Mesodermal cell (in vitro differentiated cells): ENCODE measurements around the gene RAMP1. TPM values are rescaled to one million over a fixed set of nuclear protein-coding genes. Genes with fewer than 3 reads are reported as not detected.

Experiments used
- H3K27ac ChIP-seq: 2 replicates; pipeline ENCODE4 v1.7.0; 2013; ENCODE audit warnings: mild to moderate bottlenecking, low read depth, low read length, moderate library complexity; ENCODE audit not compliant: severe bottlenecking
- H3K36me3 ChIP-seq: 2 replicates; pipeline ENCODE4 v1.7.1; 2013; ENCODE audit warnings: mild to moderate bottlenecking, low read length, moderate library complexity; ENCODE audit not compliant: control insufficient read depth, insufficient read depth
- H3K4me1 ChIP-seq: one replicate; pipeline ENCODE4 v1.7.1; 2013; ENCODE audit warnings: mild to moderate bottlenecking, low read length; ENCODE audit not compliant: insufficient read depth, control insufficient read depth, poor library complexity, severe bottlenecking
- H3K4me3 ChIP-seq: 2 replicates; pipeline ENCODE4 v1.7.0; 2013; ENCODE audit warnings: low read length, control low read depth, mild to moderate bottlenecking; ENCODE audit not compliant: insufficient read depth, poor library complexity, severe bottlenecking; ENCODE audit errors: extremely low read depth
- H3K9me3 ChIP-seq: 2 replicates; pipeline ENCODE4 v1.7.1; 2013; ENCODE audit warnings: mild to moderate bottlenecking, low read length, moderate library complexity; ENCODE audit not compliant: control insufficient read depth
- WGBS, 2 experiments: methylation state at CpG; one replicate each; pipeline ENCODE4 v1.1.5; 2013; ENCODE audit warnings: missing lambda C conversion rate in 2 of 2; ENCODE audit not compliant: insufficient coverage in 2 of 2; 5-methylcytosine and 5-hydroxymethylcytosine counted together
- polyA plus RNA-seq, 2 experiments: library from polyadenylated mRNA; stranded (reverse); fragments of 50-300 nt; gene quantifications; one replicate each; pipeline ENCODE4 v1.2.3, GENCODE V29; 2013

RAMP1 gene
- polyA plus RNA-seq (2013, experiment 1 of 2): 6.6 TPM
- polyA plus RNA-seq (2013, experiment 2 of 2): 4.9 TPM

GRCh38 chr2:237859533-237860272, at the start of gene RAMP1:
Gene RAMP1 (plus strand): TSS chr2:237859623. CDS start chr2:237859676, 53 bp downstream.
- H3K27ac ChIP-seq: no peak within 1 kb of the TSS
- 3 to 5% methylated on average over 57 to 63 of the region's 79 CpGs for WGBS, 2 experiments
- H3K9me3 ChIP-seq: no peaks in the 10 kb centered on the region
- no peaks in the 10 kb centered on the region for H3K36me3 ChIP-seq
- peaks cover 28% of the 10 kb centered on the region for H3K4me1 ChIP-seq
- peak within 1 kb of the TSS; percentile 24 for H3K4me3 ChIP-seq

GRCh38 chr2:237815637-237816036, 43.8 kb upstream of the RAMP1 start:
- no peaks in the 10 kb centered on the region for H3K36me3 ChIP-seq
- H3K27ac ChIP-seq: no peak overlapping the region
- no CpG with 5 or more reads among the region's 1 CpG for WGBS, 2 experiments
- H3K4me1 ChIP-seq: no peaks in the 10 kb centered on the region
- no peak overlapping the region for H3K4me3 ChIP-seq
- no peaks in the 10 kb centered on the region for H3K9me3 ChIP-seq

- no peaks in the 10 kb centered on the region for H3K9me3 ChIP-seq
- H3K27ac ChIP-seq: no peak overlapping the region
- H3K36me3 ChIP-seq: no peaks in the 10 kb centered on the region
- no peaks in the 10 kb centered on the region for H3K4me1 ChIP-seq
- no CpG with 5 or more reads among the region's 1 CpG for WGBS, 2 experiments
- no peak overlapping the region for H3K4me3 ChIP-seq
These were observed 42.9 kb upstream of the RAMP1 start for GRCh38 chr2:237816531-237816930.

- no peaks in the 10 kb centered on the region for H3K9me3 ChIP-seq
These were observed 41.4 kb upstream of the RAMP1 start for GRCh38 chr2:237818066-237818473.

GRCh38 chr2:237819231-237819630, 40.2 kb upstream of the RAMP1 start:
- no CpG with 5 or more reads among the region's 2 CpGs for WGBS, 2 experiments
- Histone ChIP-seq H3K4me1 (no peaks in the 10 kb centered on the region), H3K9me3 (no peaks in the 10 kb centered on the region), H3K4me3 (no peak overlapping the region), H3K27ac (no peak overlapping the region), H3K36me3 (no peaks in the 10 kb centered on the region)

More at GRCh38 chr2:237818066-237818473, 41.4 kb upstream of the RAMP1 start:
- Histone ChIP-seq H3K27ac (no peak overlapping the region), H3K4me3 (no peak overlapping the region), H3K36me3 (no peaks in the 10 kb centered on the region), H3K4me1 (no peaks in the 10 kb centered on the region)
- 60 to 88% methylated on average over 1 of the region's 5 CpGs for WGBS, 2 experiments

GRCh38 chr2:237820421-237820820, 39.0 kb upstream of the RAMP1 start:
- WGBS, 2 experiments: 91 to 100% methylated on average over 1 of the region's 2 CpGs
- Histone ChIP-seq H3K9me3 (no peaks in the 10 kb centered on the region), H3K4me3 (no peak overlapping the region), H3K36me3 (no peaks in the 10 kb centered on the region), H3K4me1 (no peaks in the 10 kb centered on the region), H3K27ac (no peak overlapping the region)

GRCh38 chr2:237823544-237823943, 35.9 kb upstream of the RAMP1 start:
- Histone ChIP-seq H3K36me3 (no peaks in the 10 kb centered on the region), H3K27ac (no peak overlapping the region), H3K9me3 (no peaks in the 10 kb centered on the region), H3K4me3 (no peak overlapping the region), H3K4me1 (no peaks in the 10 kb centered on the region)
- no CpG with 5 or more reads among the region's 2 CpGs for WGBS, 2 experiments

- H3K36me3 ChIP-seq: no peaks in the 10 kb centered on the region
- no peaks in the 10 kb centered on the region for H3K4me1 ChIP-seq
- H3K27ac ChIP-seq: no peak overlapping the region
- H3K4me3 ChIP-seq: no peak overlapping the region
- WGBS, 2 experiments: 84 to 92% methylated on average over 5 of the region's 6 CpGs
- H3K9me3 ChIP-seq: no peaks in the 10 kb centered on the region
These were observed 35.3 kb upstream of the RAMP1 start for GRCh38 chr2:237824085-237824484.

- Histone ChIP-seq H3K36me3 (no peaks in the 10 kb centered on the region), H3K4me3 (no peak overlapping the region), H3K9me3 (no peaks in the 10 kb centered on the region), H3K27ac (no peak overlapping the region), H3K4me1 (no peaks in the 10 kb centered on the region)
- no CpG with 5 or more reads among the region's 3 CpGs for WGBS, 2 experiments
These were observed 31.9 kb upstream of the RAMP1 start for GRCh38 chr2:237827421-237827987.

GRCh38 chr2:237830522-237830921, 28.9 kb upstream of the RAMP1 start:
- Histone ChIP-seq H3K4me1 (no peaks in the 10 kb centered on the region), H3K27ac (no peak overlapping the region), H3K36me3 (no peaks in the 10 kb centered on the region), H3K4me3 (no peak overlapping the region), H3K9me3 (no peaks in the 10 kb centered on the region)
- WGBS, 2 experiments: no CpG with 5 or more reads among the region's 2 CpGs

- H3K27ac ChIP-seq: no peak overlapping the region
- no CpG with 5 or more reads among the region's 1 CpG for whole genome bisulfite sequencing, 2 experiments
- H3K4me3 ChIP-seq: no peak overlapping the region
- H3K4me1 ChIP-seq: no peaks in the 10 kb centered on the region
- H3K36me3 ChIP-seq: no peaks in the 10 kb centered on the region
- no peaks in the 10 kb centered on the region for H3K9me3 ChIP-seq
These were observed 25.9 kb upstream of the RAMP1 start for GRCh38 chr2:237833546-237833945.
